ENCODE data around the gene ZFP57.

DNA sequence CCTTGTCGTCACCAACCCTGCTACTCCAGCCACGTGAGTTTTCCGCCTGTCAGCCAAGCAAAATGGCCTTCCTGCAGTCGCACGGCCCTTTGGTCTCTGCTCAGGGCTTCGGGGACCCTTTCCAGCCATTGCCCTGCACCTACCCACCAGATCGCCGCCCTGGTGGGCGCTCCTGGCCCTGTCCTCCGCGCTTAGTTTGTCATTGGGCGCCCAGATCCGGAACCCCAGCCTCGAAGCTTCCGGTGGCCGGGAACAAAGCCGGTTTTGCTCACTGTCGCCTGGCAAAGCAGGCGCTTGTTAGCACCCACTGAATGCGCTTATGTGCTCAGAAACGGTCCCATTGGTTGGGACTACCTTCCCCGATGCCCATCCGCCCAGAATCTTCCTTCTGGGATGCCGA, 536 bp downstream of the ZFP57 start:
- TF ChIP-seq, protein P1, sequence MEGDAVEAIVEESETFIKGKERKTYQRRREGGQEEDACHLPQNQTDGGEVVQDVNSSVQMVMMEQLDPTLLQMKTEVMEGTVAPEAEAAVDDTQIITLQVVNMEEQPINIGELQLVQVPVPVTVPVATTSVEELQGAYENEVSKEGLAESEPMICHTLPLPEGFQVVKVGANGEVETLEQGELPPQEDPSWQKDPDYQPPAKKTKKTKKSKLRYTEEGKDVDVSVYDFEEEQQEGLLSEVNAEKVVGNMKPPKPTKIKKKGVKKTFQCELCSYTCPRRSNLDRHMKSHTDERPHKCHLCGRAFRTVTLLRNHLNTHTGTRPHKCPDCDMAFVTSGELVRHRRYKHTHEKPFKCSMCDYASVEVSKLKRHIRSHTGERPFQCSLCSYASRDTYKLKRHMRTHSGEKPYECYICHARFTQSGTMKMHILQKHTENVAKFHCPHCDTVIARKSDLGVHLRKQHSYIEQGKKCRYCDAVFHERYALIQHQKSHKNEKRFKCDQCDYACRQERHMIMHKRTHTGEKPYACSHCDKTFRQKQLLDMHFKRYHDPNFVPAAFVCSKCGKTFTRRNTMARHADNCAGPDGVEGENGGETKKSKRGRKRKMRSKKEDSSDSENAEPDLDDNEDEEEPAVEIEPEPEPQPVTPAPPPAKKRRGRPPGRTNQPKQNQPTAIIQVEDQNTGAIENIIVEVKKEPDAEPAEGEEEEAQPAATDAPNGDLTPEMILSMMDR (IDR thresholded peaks at IDR 0.05; ENCODE audit: insufficient read depth, low read length, poor library complexity, severe bottlenecking): no peak
- TF ChIP-seq EZH2phosphoT487 (conservative IDR thresholded peaks at IDR 0.05; ENCODE audit: low read length): no peak
